H1 (cell line): ENCODE measurements around the gene SNRNP40. TPM values are rescaled to one million over a fixed set of nuclear protein-coding genes. Genes with fewer than 3 reads are reported as not detected.

Experiments
- CTCF ChIA-PET: fragments of 300-600 bp; sonication (Branson Sonifier 250); formaldehyde crosslinking; loops from one replicate; lab custom pipeline; 2021; ENCODE audit not compliant: partially characterized antibody; lab: Charles Lee
- POLR2A ChIA-PET: fragments of 300-600 bp; sonication (Branson Sonifier 250); formaldehyde crosslinking; loops from one replicate; lab custom pipeline; 2021; ENCODE audit warnings: inconsistent platforms; ENCODE audit not compliant: partially characterized antibody; lab: Charles Lee
- DNase-seq, 2 experiments: peaks; one replicate each; pipeline versions ENCODE4 v3.0.0 to v3.0.0-alpha.2; 2010 to 2022; ENCODE audit warnings: low spot score in 2 of 2, low read depth in 1 of 2, mixed read lengths in 1 of 2
- FAIRE-seq: peaks from 2 replicates; lab custom pipeline; 2011; peaks lifted over from hg19 to GRCh38; lab: Jason Lieb, UNC
- H2AFZ ChIP-seq: 2 replicates; pipeline ENCODE4 v1.8.1; 2012; ENCODE audit warnings: low read length, inconsistent platforms
- H2AK5ac ChIP-seq: 2 replicates; pipeline ENCODE4 v1.6.1; 2013; ENCODE audit warnings: low read depth, low read length
- H2BK120ac ChIP-seq: replicated peaks from 2 replicates; pipeline ENCODE3; 2013; ENCODE audit warnings: low read depth, low read length, inconsistent platforms
- H2BK12ac ChIP-seq: 2 replicates; pipeline ENCODE4 v1.6.1; 2013; ENCODE audit warnings: low read depth, low read length
- H2BK15ac ChIP-seq: 2 replicates; pipeline ENCODE4 v1.6.1; 2013; ENCODE audit warnings: low read length
- H2BK20ac ChIP-seq: 2 replicates; pipeline ENCODE4 v1.6.1; 2013; ENCODE audit warnings: low read length
- H2BK5ac ChIP-seq: 2 replicates; pipeline ENCODE4 v1.6.1; 2013; ENCODE audit warnings: low read depth, low read length
- H3K14ac ChIP-seq: 2 replicates; pipeline ENCODE4 v1.6.1; 2013; ENCODE audit warnings: inconsistent platforms; ENCODE audit not compliant: insufficient read length
- H3K18ac ChIP-seq: 2 replicates; pipeline ENCODE4 v1.6.1; 2013; ENCODE audit warnings: low read length; ENCODE audit errors: extremely low read depth
- H3K23ac ChIP-seq: 2 replicates; pipeline ENCODE4 v1.6.1; 2013; ENCODE audit warnings: inconsistent platforms; ENCODE audit not compliant: insufficient read length
- H3K23me2 ChIP-seq: 2 replicates; pipeline ENCODE4 v1.6.1; 2013; ENCODE audit warnings: low read depth, low read length
- H3K27ac ChIP-seq: 2 replicates; pipeline ENCODE4 v1.6.1; 2011; ENCODE audit warnings: low read depth, low read length, inconsistent platforms
- H3K27me3 ChIP-seq, 4 experiments: replicated peaks in 1 of 4; 1 replicate in 1 of 4; 2 replicates in 3 of 4; pipeline versions ENCODE4 v1.6.1 to v1.8.1; 2011 to 2013; ENCODE audit warnings: low read length in 3 of 4, mild to moderate bottlenecking in 3 of 4, inconsistent platforms in 2 of 4, mixed read lengths in 2 of 4, moderate library complexity in 1 of 4; ENCODE audit not compliant: control insufficient read depth in 3 of 4, insufficient read depth in 3 of 4; ENCODE audit errors: extremely low read depth in 1 of 4
- H3K36me3 ChIP-seq, 4 experiments: 2 replicates each; pipeline versions ENCODE4 v1.6.1 to v1.8.1; 2011 to 2013; ENCODE audit warnings: mild to moderate bottlenecking in 4 of 4, low read length in 3 of 4, moderate library complexity in 2 of 4, control low read depth in 1 of 4, inconsistent platforms in 1 of 4; ENCODE audit not compliant: insufficient read depth in 4 of 4, control insufficient read depth in 2 of 4
- H3K4ac ChIP-seq: replicated peaks from 2 replicates; pipeline ENCODE3; 2013; ENCODE audit warnings: low read length, low read depth, mixed read lengths, inconsistent platforms; ENCODE audit not compliant: insufficient read length
- H3K4me1 ChIP-seq, 4 experiments: replicated peaks in 1 of 4; 1 replicate in 1 of 4; 2 replicates in 3 of 4; pipeline versions ENCODE4 v1.6.1 to v1.8.1; 2011 to 2013; ENCODE audit warnings: low read length in 3 of 4, inconsistent platforms in 2 of 4, mixed read lengths in 1 of 4; ENCODE audit not compliant: insufficient read depth in 4 of 4, control insufficient read depth in 3 of 4
- H3K4me2 ChIP-seq, 2 experiments: 2 replicates each; pipeline versions ENCODE4 v1.6.1 to v1.8.1; 2011 to 2013; ENCODE audit warnings: low read depth in 2 of 2, low read length in 2 of 2, control low read depth in 1 of 2, inconsistent platforms in 1 of 2, mild to moderate bottlenecking in 1 of 2; ENCODE audit not compliant: insufficient read depth in 1 of 2
- H3K4me3 ChIP-seq, 4 experiments: fragments of 200-600, 300-600 bp in 1 of 4; sonication (generic), shearing (Covaris generic), sonication (Bioruptor Twin) in 1 of 4; 2 replicates each; pipeline versions ENCODE4 v1.5.1 to v1.8.1; 2011 to 2016; ENCODE audit warnings: low read length in 4 of 4, low read depth in 3 of 4, control low read depth in 2 of 4, inconsistent platforms in 2 of 4, mild to moderate bottlenecking in 2 of 4, mixed read lengths in 1 of 4, moderate library complexity in 1 of 4; ENCODE audit not compliant: insufficient read depth in 2 of 4; ENCODE audit errors: extremely low read depth in 1 of 4
- H3K56ac ChIP-seq: replicated peaks from 2 replicates; pipeline ENCODE3; 2013; ENCODE audit warnings: low read depth, mild to moderate bottlenecking, mixed read lengths, low read length, inconsistent platforms; ENCODE audit not compliant: insufficient read length
- H3K79me1 ChIP-seq: 2 replicates; pipeline ENCODE4 v1.6.1; 2013; ENCODE audit warnings: low read depth, low read length, control low read depth
- H3K79me2 ChIP-seq, 2 experiments: 2 replicates each; pipeline versions ENCODE4 v1.6.1 to v1.8.1; 2012 to 2013; ENCODE audit warnings: low read length in 2 of 2, mild to moderate bottlenecking in 2 of 2, inconsistent platforms in 1 of 2; ENCODE audit not compliant: insufficient read depth in 2 of 2, control insufficient read depth in 1 of 2
- H3K9ac ChIP-seq, 4 experiments: replicated peaks in 1 of 4; 1 replicate in 1 of 4; 2 replicates in 3 of 4; pipeline versions ENCODE4 v1.6.1 to v1.8.1; 2011 to 2013; ENCODE audit warnings: low read depth in 3 of 4, low read length in 3 of 4, control low read depth in 2 of 4, mild to moderate bottlenecking in 2 of 4, moderate library complexity in 2 of 4, inconsistent platforms in 1 of 4; ENCODE audit errors: extremely low read depth in 1 of 4
- H3K9me3 ChIP-seq, 2 experiments: 2 replicates each; pipeline versions ENCODE4 v1.6.1 to v1.8.1; 2012 to 2013; ENCODE audit warnings: mild to moderate bottlenecking in 2 of 2, moderate library complexity in 2 of 2, control low read depth in 1 of 2, inconsistent platforms in 1 of 2, low read depth in 1 of 2, low read length in 1 of 2, mixed read lengths in 1 of 2; ENCODE audit not compliant: insufficient read depth in 2 of 2
- H4K20me1 ChIP-seq, 2 experiments: replicated peaks in 1 of 2; 2 replicates each; pipeline versions ENCODE3 to v1.8.1; 2011 to 2013; ENCODE audit warnings: inconsistent platforms in 2 of 2, low read length in 2 of 2, mild to moderate bottlenecking in 1 of 2; ENCODE audit not compliant: insufficient read depth in 2 of 2, control insufficient read depth in 1 of 2
- H4K5ac ChIP-seq: 2 replicates; pipeline ENCODE4 v1.6.1; 2013; ENCODE audit warnings: low read length, low read depth, mixed read lengths, inconsistent platforms; ENCODE audit not compliant: insufficient read length
- H4K8ac ChIP-seq: 2 replicates; pipeline ENCODE4 v1.8.0; 2013; ENCODE audit warnings: mild to moderate bottlenecking, moderate library complexity, low read length, inconsistent platforms; ENCODE audit not compliant: insufficient read depth; ENCODE audit errors: extremely low read depth
- H4K91ac ChIP-seq: replicated peaks from 2 replicates; pipeline ENCODE3; 2013; ENCODE audit warnings: low read length, mixed read lengths, inconsistent platforms; ENCODE audit not compliant: insufficient read length
- BCL11A ChIP-seq, 2 experiments: IDR thresholded peaks; one replicate each; pipeline ENCODE4 v1.6.1; 2011; ENCODE audit warnings: low read depth in 2 of 2, low read length in 2 of 2, mild to moderate bottlenecking in 2 of 2
- CEBPB ChIP-seq: IDR thresholded peaks from 2 replicates; pipeline ENCODE4 v1.6.1; 2012; ENCODE audit warnings: low read depth, low read length
- E2F6 ChIP-seq: IDR thresholded peaks from 2 replicates; pipeline ENCODE4 v1.6.1; 2012; ENCODE audit warnings: inconsistent platforms
- NRF1 ChIP-seq: IDR thresholded peaks from 2 replicates; pipeline ENCODE4 v1.6.1; 2011; ENCODE audit warnings: mild to moderate bottlenecking, low read depth, low read length, improper control_type of control experiment
- POLR2A ChIP-seq, 2 experiments: IDR thresholded peaks; 1 replicate in 1 of 2; 2 replicates in 1 of 2; pipeline ENCODE4 v1.6.1; 2011; ENCODE audit warnings: low read depth in 2 of 2, low read length in 2 of 2, mild to moderate bottlenecking in 2 of 2; ENCODE audit errors: control extremely low read depth in 1 of 2
- RBBP5 ChIP-seq: IDR thresholded peaks from 2 replicates; pipeline ENCODE4 v1.7.1; 2012; ENCODE audit warnings: low read depth, mild to moderate bottlenecking, inconsistent platforms, low read length, moderate library complexity, borderline replicate concordance
- RXRA ChIP-seq: IDR thresholded peaks from 2 replicates; pipeline ENCODE4 v1.6.1; 2011; ENCODE audit warnings: low read depth, mild to moderate bottlenecking, low read length, moderate library complexity; ENCODE audit not compliant: insufficient read depth
- SAP30 ChIP-seq: fragments of 300-600 bp; sonication (generic); IDR thresholded peaks from 2 replicates; pipeline ENCODE4 v1.7.1; 2012; ENCODE audit warnings: low read length, moderate library complexity, mild to moderate bottlenecking, inconsistent platforms; ENCODE audit not compliant: insufficient read depth, insufficient replicate concordance
- SP2 ChIP-seq: IDR thresholded peaks from 2 replicates; pipeline ENCODE4 v1.6.1; 2012; ENCODE audit warnings: mild to moderate bottlenecking, low read length, inconsistent platforms
- SP4 ChIP-seq: IDR thresholded peaks from 2 replicates; pipeline ENCODE4 v1.6.1; 2012; ENCODE audit warnings: low read length, inconsistent platforms
- TCF12 ChIP-seq: IDR thresholded peaks from 2 replicates; pipeline ENCODE4 v1.6.1; 2011; ENCODE audit warnings: low read depth, mild to moderate bottlenecking, low read length
- TEAD4 ChIP-seq: IDR thresholded peaks from 2 replicates; pipeline ENCODE4 v1.6.1; 2012; ENCODE audit warnings: low read depth, low read length, inconsistent platforms, mixed read lengths
- WGBS, 2 experiments: shearing (Covaris generic) in 1 of 2; methylation state at CpG; one replicate each; pipeline versions ENCODE4 v1.1.6 to v1.1.7; 2013 to 2015; ENCODE audit warnings: low lambda C conversion rate in 2 of 2, mixed read lengths in 2 of 2, inconsistent platforms in 1 of 2, low coverage in 1 of 2, missing lambda C conversion rate in 1 of 2; ENCODE audit not compliant: insufficient replicate concordance in 2 of 2, insufficient coverage in 1 of 2, insufficient read length in 1 of 2; ENCODE audit errors: extremely low coverage in 1 of 2, missing lambda C conversion rate in 1 of 2; 5-methylcytosine and 5-hydroxymethylcytosine counted together
- polyA plus RNA-seq, 7 experiments: library from polyadenylated mRNA; depleted of rRNA in 3 of 7; stranded (reverse) in 5 of 7; unstranded in 2 of 7; fragments of >200 nt in 5 of 7; fragments of 200-250 nt in 2 of 7; gene quantifications; 1 replicate in 5 of 7; 2 replicates in 1 of 7; 4 replicates in 1 of 7; pipeline versions ENCODE4 v1.2.1 to v1.2.3, GENCODE V29; 2011 to 2013; ENCODE audit warnings: missing spikeins in 2 of 7, mixed read lengths in 2 of 7
- total RNA-seq: library from RNA; stranded (reverse); fragmentation: NEBNext Ultra II Directional; extraction: Animal tissue kit (Norgen Biotek cat#: 25700); gene quantifications from 2 replicates; pipeline ENCODE4 v1.2.1, GENCODE V29; 2021
- TF ChIP-seq, protein P1 (sequence below): IDR thresholded peaks from 2 replicates; pipeline ENCODE4 v1.6.1; 2012; ENCODE audit warnings: low read length, inconsistent platforms

SNRNP40 gene
- total and polyA plus RNA-seq, 2 of the 8 experiments (the other 6 are each of a cell fraction or from before 2014, with no cell fraction given): 97.4 to 113 TPM

DNA sequence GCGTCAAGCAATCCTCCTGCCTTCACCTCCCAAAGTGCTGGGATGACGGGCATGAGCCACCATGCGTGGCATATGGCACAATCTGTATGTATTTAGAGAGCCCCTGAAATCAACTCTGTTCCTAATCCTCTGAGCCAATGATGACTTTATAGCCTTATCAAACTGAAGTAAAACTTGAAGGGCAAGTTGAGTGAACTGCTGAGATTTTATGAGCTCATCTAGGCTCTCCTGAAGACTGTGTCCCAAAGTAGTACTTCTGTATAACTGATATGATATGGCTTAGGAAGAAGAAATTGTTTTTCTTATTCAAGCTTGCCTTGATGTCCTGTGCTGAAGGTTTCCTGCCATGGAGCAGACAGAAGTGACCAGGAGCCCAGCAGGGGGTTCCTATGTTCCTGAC, 33.2 kb downstream of the SNRNP40 start:
- CTCF ChIA-PET: interaction anchor here (0.6 to 9.4 kb wide), 5 partner anchors 9 to 425 kb away, joined by 3 to 113 read pairs (median 4); no protein-coding TSS in a partner anchor
- 96% methylated on average over 3 of the region's 3 CpGs; no CpG with 5 or more reads in 1 of the 2 experiments for WGBS, 2 experiments
- peaks cover 28 to 89% (median 62%) of the 10 kb centered on the region in 4 experiments for H3K36me3 ChIP-seq

More for the DNA sequence above, 33.2 kb downstream of the SNRNP40 start:
- no peak overlapping the region for H3K23ac ChIP-seq
- no peak overlapping the region for H2BK15ac ChIP-seq
- no peaks in the 10 kb centered on the region for H3K9me3 ChIP-seq
- no peak overlapping the region for H3K4me2 ChIP-seq
- DNase-seq: no peak
- peaks cover 0 to 6% of the 10 kb centered on the region in 2 experiments for H4K20me1 ChIP-seq
- no peaks in the 10 kb centered on the region for H3K79me1 ChIP-seq
- H3K27me3 ChIP-seq: no peaks in the 10 kb centered on the region
- no peak overlapping the region for H3K18ac ChIP-seq
- no peak overlapping the region for H4K91ac ChIP-seq
- no peak overlapping the region for H2AK5ac ChIP-seq
- no peak overlapping the region for H3K27ac ChIP-seq
- no peaks in the 10 kb centered on the region for H3K23me2 ChIP-seq
- H2BK120ac ChIP-seq: no peak overlapping the region
- no peak overlapping the region for H2AFZ ChIP-seq
- no peak overlapping the region for H3K14ac ChIP-seq
- no peak for FAIRE-seq
- TF ChIP-seq BCL11A (IDR thresholded peaks at IDR 0.05; ENCODE audit: low read depth in 2 of 2, low read length in 2 of 2) (no peak), TCF12 (no peak), RXRA (no peak), POLR2A (IDR thresholded peaks at IDR 0.05; ENCODE audit: control extremely low read depth in 1 of 2, low read depth in 2 of 2, low read length in 2 of 2) (no peak), SP2 (no peak), E2F6 (no peak), NRF1 (no peak), CEBPB (no peak), SP4 (no peak), RBBP5 (no peak), TEAD4 (no peak), SAP30 (no peak)
- TF ChIP-seq, protein P1, sequence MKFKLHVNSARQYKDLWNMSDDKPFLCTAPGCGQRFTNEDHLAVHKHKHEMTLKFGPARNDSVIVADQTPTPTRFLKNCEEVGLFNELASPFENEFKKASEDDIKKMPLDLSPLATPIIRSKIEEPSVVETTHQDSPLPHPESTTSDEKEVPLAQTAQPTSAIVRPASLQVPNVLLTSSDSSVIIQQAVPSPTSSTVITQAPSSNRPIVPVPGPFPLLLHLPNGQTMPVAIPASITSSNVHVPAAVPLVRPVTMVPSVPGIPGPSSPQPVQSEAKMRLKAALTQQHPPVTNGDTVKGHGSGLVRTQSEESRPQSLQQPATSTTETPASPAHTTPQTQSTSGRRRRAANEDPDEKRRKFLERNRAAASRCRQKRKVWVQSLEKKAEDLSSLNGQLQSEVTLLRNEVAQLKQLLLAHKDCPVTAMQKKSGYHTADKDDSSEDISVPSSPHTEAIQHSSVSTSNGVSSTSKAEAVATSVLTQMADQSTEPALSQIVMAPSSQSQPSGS: no peak
- TF ChIP-seq, all 59 proteins: peak for 0
- no peak overlapping the region for H3K4ac ChIP-seq
- no peak overlapping the region for H4K8ac ChIP-seq
- H2BK12ac ChIP-seq: no peak overlapping the region
- H3K4me3 ChIP-seq: no peak overlapping the region
- no peak overlapping the region for H4K5ac ChIP-seq
- H2BK20ac ChIP-seq: no peak overlapping the region
- H3K56ac ChIP-seq: no peak overlapping the region
- no peak overlapping the region for H3K9ac ChIP-seq
- no peaks in the 10 kb centered on the region for H3K79me2 ChIP-seq
- POLR2A ChIA-PET: interaction anchor here (1.1 to 1.3 kb wide), 7 partner anchors 8 to 32 kb away, joined by 3 to 7 read pairs (median 3); no protein-coding TSS in a partner anchor
- no peak overlapping the region for H2BK5ac ChIP-seq
- H3K4me1 ChIP-seq: no peaks in the 10 kb centered on the region
